ENCODE results near the gene ISYNA1. TPM values are rescaled to one million over a fixed set of nuclear protein-coding genes. Genes with fewer than 3 reads are reported as not detected.

ISYNA1 gene
- polyA plus RNA-seq, 3 donors, result 3.7 TPM; not detected in 2

DNA sequence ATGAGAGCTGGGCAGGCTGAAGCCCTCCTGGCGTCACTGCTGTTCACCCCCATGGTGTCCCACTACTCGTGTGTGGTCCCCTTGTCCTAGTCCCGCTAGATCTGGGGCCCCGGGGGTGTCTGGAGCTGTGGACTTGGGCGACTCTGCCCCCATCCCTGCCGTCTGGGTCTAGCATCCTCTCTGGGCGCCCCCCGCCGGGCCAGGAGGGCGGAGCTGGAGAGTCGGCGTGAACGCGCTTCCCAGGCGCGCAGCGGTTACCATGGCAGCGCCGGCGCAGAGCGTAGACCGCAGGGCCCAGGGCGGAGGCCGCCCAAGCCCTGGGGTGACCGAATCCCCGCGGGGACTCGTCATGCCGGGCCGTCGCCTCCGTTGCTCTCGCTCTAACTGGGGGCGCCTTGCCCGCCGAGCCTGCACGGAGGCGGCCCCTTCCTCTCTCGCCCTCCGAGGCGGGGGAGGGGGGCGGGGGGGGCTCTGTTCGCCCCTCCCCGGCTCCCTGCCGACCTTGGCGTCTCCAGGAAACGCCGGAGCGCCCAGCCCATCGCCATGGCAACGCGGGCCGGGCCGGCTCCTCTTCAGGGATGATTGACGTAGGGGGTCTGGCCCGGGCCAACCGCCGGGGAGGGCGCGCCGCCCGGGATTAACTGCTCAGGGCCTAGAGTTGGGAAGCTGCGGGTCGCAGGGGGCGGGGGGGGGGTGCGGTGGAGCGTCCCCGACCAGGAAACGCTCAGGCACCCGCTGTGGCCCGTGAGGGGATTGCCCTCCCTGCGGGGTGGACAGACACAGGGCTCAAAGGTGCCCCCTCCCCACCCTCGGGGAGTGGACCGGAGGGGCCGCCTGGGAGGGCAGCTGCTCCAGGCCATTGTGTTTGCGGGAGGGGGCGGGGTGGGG is 8.9 kb downstream of the ISYNA1 start:
- Histone ChIP-seq H3K4me3 (replicated peaks in 1 of 3; ENCODE audit: low read depth in 2 of 3, low read length in 3 of 3) (peak overlapping the region; percentile 16 to 69 (median 25)), H3K27me3 (ENCODE audit: control insufficient read depth in 2 of 2, insufficient read depth in 2 of 2, low read length in 2 of 2) (peaks cover 0 to 13% of the 10 kb centered on the region in 2 donors), H3K4me1 (ENCODE audit: control insufficient read depth in 1 of 2, insufficient read depth in 2 of 2, low read length in 2 of 2) (peaks cover 23 to 38% of the 10 kb centered on the region in 2 donors), H4K20me1 (ENCODE audit: insufficient read depth, low read length) (peaks cover 76% of the 10 kb centered on the region), H3K27ac (ENCODE audit: low read depth in 1 of 2, low read length in 2 of 2) (peak overlapping the region in 1 of 2 donors; percentile 20), H3K9me3 (replicated peaks in 1 of 2; ENCODE audit: control insufficient read depth in 1 of 2, insufficient read depth in 1 of 2, low read length in 2 of 2) (no peaks in the 10 kb centered on the region), H3K79me2 (ENCODE audit: insufficient read depth, low read length) (peaks cover 19% of the 10 kb centered on the region), H3K9ac (ENCODE audit: insufficient read depth, low read length, poor library complexity, severe bottlenecking) (peak overlapping the region; percentile 49), H3K4me2 (replicated peaks; ENCODE audit: extremely low read depth, low read length, poor library complexity, severe bottlenecking) (peak overlapping the region; percentile 79), H3K36me3 (replicated peaks in 1 of 2; ENCODE audit: control insufficient read depth in 1 of 2, insufficient read depth in 2 of 2, low read length in 2 of 2) (peaks cover 0 to 3% of the 10 kb centered on the region in 2 donors), H2AFZ (ENCODE audit: insufficient read depth, low read depth, low read length, poor library complexity, severe bottlenecking) (peak overlapping the region; percentile 50)
- intact Hi-C loops (cut with micrococcal nuclease), result no loop called here
- Mint-ChIP-seq H3K27me3 (ENCODE audit: low read depth in 3 of 3) (peaks cover 6 to 20% (median 9%) of the 10 kb centered on the region in 3 donors), H3K4me1 (peaks cover 21% of the 10 kb centered on the region), H3K4me3 (peak overlapping the region; percentile 35 to 45), H3K9me3 (no peaks in the 10 kb centered on the region), H3K36me3 (peaks cover 1 to 19% of the 10 kb centered on the region in 2 donors), H3K27ac (peak overlapping the region in 5 of 7 donors; percentile 54 to 72 (median 56))
- WGBS (ENCODE audit: insufficient coverage), result 1% methylated on average over 62 of the region's 77 CpGs
- DNase-seq, result peak; percentile 85 to 88 (median 85)
- TF ChIP-seq, protein P1, sequence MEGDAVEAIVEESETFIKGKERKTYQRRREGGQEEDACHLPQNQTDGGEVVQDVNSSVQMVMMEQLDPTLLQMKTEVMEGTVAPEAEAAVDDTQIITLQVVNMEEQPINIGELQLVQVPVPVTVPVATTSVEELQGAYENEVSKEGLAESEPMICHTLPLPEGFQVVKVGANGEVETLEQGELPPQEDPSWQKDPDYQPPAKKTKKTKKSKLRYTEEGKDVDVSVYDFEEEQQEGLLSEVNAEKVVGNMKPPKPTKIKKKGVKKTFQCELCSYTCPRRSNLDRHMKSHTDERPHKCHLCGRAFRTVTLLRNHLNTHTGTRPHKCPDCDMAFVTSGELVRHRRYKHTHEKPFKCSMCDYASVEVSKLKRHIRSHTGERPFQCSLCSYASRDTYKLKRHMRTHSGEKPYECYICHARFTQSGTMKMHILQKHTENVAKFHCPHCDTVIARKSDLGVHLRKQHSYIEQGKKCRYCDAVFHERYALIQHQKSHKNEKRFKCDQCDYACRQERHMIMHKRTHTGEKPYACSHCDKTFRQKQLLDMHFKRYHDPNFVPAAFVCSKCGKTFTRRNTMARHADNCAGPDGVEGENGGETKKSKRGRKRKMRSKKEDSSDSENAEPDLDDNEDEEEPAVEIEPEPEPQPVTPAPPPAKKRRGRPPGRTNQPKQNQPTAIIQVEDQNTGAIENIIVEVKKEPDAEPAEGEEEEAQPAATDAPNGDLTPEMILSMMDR (IDR thresholded peaks at IDR 0.05), result no peak

DNA sequence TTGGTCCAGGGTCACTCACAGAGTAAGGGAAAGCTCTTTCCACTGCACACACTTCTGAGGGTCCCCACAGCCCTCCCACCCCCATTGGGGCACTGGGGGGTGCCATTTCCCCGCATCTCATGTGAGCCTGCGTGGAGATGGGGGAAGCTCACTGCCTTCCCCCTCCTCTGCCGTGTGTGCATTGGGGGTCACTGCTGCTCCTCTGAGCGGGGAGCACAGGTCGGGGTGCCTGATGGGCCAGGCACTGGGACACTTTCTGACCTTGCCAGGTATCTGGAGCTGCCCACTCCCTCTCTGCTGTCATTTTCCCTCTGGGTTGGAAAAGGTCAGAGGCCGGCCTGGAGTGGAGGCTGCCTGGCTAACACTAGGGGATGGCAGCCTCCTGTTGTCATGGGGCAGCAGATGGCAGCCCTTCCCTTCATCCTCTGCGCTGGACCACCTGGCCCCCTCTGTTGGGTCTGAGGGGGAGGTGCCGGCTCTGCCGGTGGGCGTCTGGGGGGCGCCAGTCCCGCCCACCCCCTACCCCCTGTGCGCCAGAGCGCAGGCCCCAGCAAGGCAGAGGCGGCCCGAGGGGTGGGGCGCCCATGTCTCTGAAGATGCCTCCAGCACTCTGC is 9.7 kb downstream of the ISYNA1 start:
- peaks cover 21% of the 10 kb centered on the region for H3K4me1 Mint-ChIP-seq
- TF ChIP-seq, protein P1 (IDR thresholded peaks at IDR 0.05), result no peak
- Histone ChIP-seq H3K9me3 (replicated peaks in 1 of 2; ENCODE audit: control insufficient read depth in 1 of 2, insufficient read depth in 1 of 2, low read length in 2 of 2) (no peaks in the 10 kb centered on the region), H3K4me1 (ENCODE audit: control insufficient read depth in 1 of 2, insufficient read depth in 2 of 2, low read length in 2 of 2) (peaks cover 22 to 34% of the 10 kb centered on the region in 2 donors), H3K4me3 (replicated peaks in 1 of 3; ENCODE audit: low read depth in 2 of 3, low read length in 3 of 3) (peak overlapping the region in 1 of 3 experiments; percentile 69), H2AFZ (ENCODE audit: insufficient read depth, low read depth, low read length, poor library complexity, severe bottlenecking) (no peak overlapping the region), H3K79me2 (ENCODE audit: insufficient read depth, low read length) (peaks cover 26% of the 10 kb centered on the region), H3K4me2 (replicated peaks; ENCODE audit: extremely low read depth, low read length, poor library complexity, severe bottlenecking) (peak overlapping the region; percentile 79), H3K9ac (ENCODE audit: insufficient read depth, low read length, poor library complexity, severe bottlenecking) (peak overlapping the region; percentile 49), H3K36me3 (replicated peaks in 1 of 2; ENCODE audit: control insufficient read depth in 1 of 2, insufficient read depth in 2 of 2, low read length in 2 of 2) (peaks cover 0 to 3% of the 10 kb centered on the region in 2 donors), H3K27ac (ENCODE audit: low read depth in 1 of 2, low read length in 2 of 2) (no peak overlapping the region), H4K20me1 (ENCODE audit: insufficient read depth, low read length) (peaks cover 81% of the 10 kb centered on the region), H3K27me3 (ENCODE audit: control insufficient read depth in 2 of 2, insufficient read depth in 2 of 2, low read length in 2 of 2) (peaks cover 0 to 11% of the 10 kb centered on the region in 2 donors)
- peaks cover 2 to 20% of the 10 kb centered on the region in 2 donors for H3K36me3 Mint-ChIP-seq
- DNase-seq, result no peak
- H3K9me3 Mint-ChIP-seq, result no peaks in the 10 kb centered on the region
- H3K27me3 Mint-ChIP-seq (ENCODE audit: low read depth in 3 of 3), result peaks cover 8 to 15% (median 10%) of the 10 kb centered on the region in 3 donors
- intact Hi-C loops (cut with micrococcal nuclease), result no loop called here
- H3K27ac Mint-ChIP-seq, result peak overlapping the region in 4 of 7 donors; percentile 31 to 70 (median 54)
- WGBS (ENCODE audit: insufficient coverage), result 91% methylated on average over 10 of the region's 17 CpGs
- no peak overlapping the region for H3K4me3 Mint-ChIP-seq
